IPS DF 6.9 (cell line): ENCODE results near the gene ZNF281.
"Not testable (repeated sequence)": the region's sequence is repeated elsewhere in the genome, so short reads cannot be mapped to it uniquely, and the experiment has no call there.

Source experiments
- DNase-seq: peaks from one replicate; pipeline ENCODE4 v3.0.0-alpha.2; 2013; ENCODE audit warnings: low read depth, low spot score
- H3K27ac ChIP-seq: one replicate; pipeline ENCODE4 v1.5.1; 2013; ENCODE audit warnings: low read length, control low read depth
- H3K27me3 ChIP-seq: 2 replicates; pipeline ENCODE4 v1.6.1; 2013; ENCODE audit warnings: mild to moderate bottlenecking, low read length; ENCODE audit not compliant: control insufficient read depth, insufficient read depth
- H3K36me3 ChIP-seq: 2 replicates; pipeline ENCODE4 v1.6.1; 2013; ENCODE audit warnings: low read length; ENCODE audit not compliant: control insufficient read depth, insufficient read depth
- H3K4me1 ChIP-seq: 2 replicates; pipeline ENCODE4 v1.6.1; 2013; ENCODE audit warnings: low read length; ENCODE audit not compliant: control insufficient read depth, insufficient read depth
- H3K4me3 ChIP-seq: 2 replicates; pipeline ENCODE4 v1.5.1; 2013; ENCODE audit warnings: mild to moderate bottlenecking, low read length
- H3K9me3 ChIP-seq: 2 replicates; pipeline ENCODE4 v1.6.1; 2013; ENCODE audit warnings: low read length, inconsistent platforms; ENCODE audit not compliant: control insufficient read depth, insufficient read depth
- WGBS: extraction: QIAGEN DNeasy Blood & Tissue Kit; methylation state at CpG from one replicate; pipeline ENCODE4 v1.1.7; 2013; ENCODE audit warnings: mixed read lengths, missing lambda C conversion rate; ENCODE audit not compliant: insufficient read length, insufficient coverage; 5-methylcytosine and 5-hydroxymethylcytosine counted together

ZNF281 gene

GRCh38 chr1:200428482-200429205 is 18.8 kb upstream of the ZNF281 start:
- DNase-seq, result no peak
- H3K4me3 ChIP-seq, result no peak overlapping the region
- no peaks in the 10 kb centered on the region for H3K4me1 ChIP-seq
- no CpG with 5 or more reads among the region's 4 CpGs for WGBS
- no peaks in the 10 kb centered on the region for H3K36me3 ChIP-seq
- no peaks in the 10 kb centered on the region for H3K9me3 ChIP-seq
- H3K27me3 ChIP-seq, result no peaks in the 10 kb centered on the region
- H3K27ac ChIP-seq, result no peak overlapping the region

GRCh38 chr1:200427744-200428143 is 17.9 kb upstream of the ZNF281 start:
- no peak for DNase-seq
- H3K4me3 ChIP-seq, result no peak overlapping the region
- H3K36me3 ChIP-seq, result no peaks in the 10 kb centered on the region
- H3K4me1 ChIP-seq, result no peaks in the 10 kb centered on the region
- H3K27me3 ChIP-seq, result no peaks in the 10 kb centered on the region
- H3K27ac ChIP-seq, result no peak overlapping the region
- WGBS, result no CpG with 5 or more reads among the region's 5 CpGs
- H3K9me3 ChIP-seq, result no peaks in the 10 kb centered on the region

GRCh38 chr1:200426196-200426595 is 16.4 kb upstream of the ZNF281 start:
- no peak overlapping the region for H3K27ac ChIP-seq
- DNase-seq, result no peak
- H3K4me3 ChIP-seq, result no peak overlapping the region
- no CpG with 5 or more reads among the region's 2 CpGs for WGBS
- H3K27me3 ChIP-seq, result no peaks in the 10 kb centered on the region
- no peaks in the 10 kb centered on the region for H3K9me3 ChIP-seq
- no peaks in the 10 kb centered on the region for H3K4me1 ChIP-seq
- no peaks in the 10 kb centered on the region for H3K36me3 ChIP-seq

GRCh38 chr1:200423235-200423634 is 13.4 kb upstream of the ZNF281 start:
- no peaks in the 10 kb centered on the region for H3K9me3 ChIP-seq
- no CpG with 5 or more reads among the region's 6 CpGs for WGBS
- no peak for DNase-seq
- no peaks in the 10 kb centered on the region for H3K4me1 ChIP-seq
- H3K36me3 ChIP-seq, result no peaks in the 10 kb centered on the region
- H3K27me3 ChIP-seq, result no peaks in the 10 kb centered on the region
- no peak overlapping the region for H3K4me3 ChIP-seq
- H3K27ac ChIP-seq, result no peak overlapping the region

DNA sequence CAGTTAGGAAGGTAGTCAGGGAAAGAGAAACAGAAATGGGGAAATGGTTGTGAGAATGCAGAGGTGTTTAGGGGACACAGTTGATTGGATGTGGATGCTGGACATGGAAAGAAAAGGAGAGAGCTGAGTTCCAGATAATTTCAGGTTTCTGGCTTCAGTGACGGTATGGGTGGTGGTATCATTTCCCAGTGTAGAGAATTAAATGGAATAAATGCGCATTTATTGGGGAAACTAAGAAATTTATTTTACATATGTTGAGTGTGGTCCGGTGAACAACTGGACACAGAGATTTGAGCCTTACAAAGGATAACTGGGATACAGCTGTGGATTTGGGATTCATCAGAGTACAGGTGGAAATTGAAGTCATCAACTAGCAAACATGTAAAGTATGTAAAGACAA is 12.4 kb upstream of the ZNF281 start:
- H3K4me1 ChIP-seq, result no peaks in the 10 kb centered on the region
- no peaks in the 10 kb centered on the region for H3K9me3 ChIP-seq
- 100% methylated on average over 1 of the region's 3 CpGs for WGBS
- no peak overlapping the region for H3K4me3 ChIP-seq
- no peak for DNase-seq
- H3K36me3 ChIP-seq, result no peaks in the 10 kb centered on the region
- H3K27me3 ChIP-seq, result no peaks in the 10 kb centered on the region
- H3K27ac ChIP-seq, result no peak overlapping the region

- Histone ChIP-seq H3K27ac (no peak overlapping the region), H3K4me1 (no peaks in the 10 kb centered on the region), H3K27me3 (no peaks in the 10 kb centered on the region), H3K36me3 (no peaks in the 10 kb centered on the region; the same call in 1 of the 2 replicates), H3K4me3 (no peak overlapping the region), H3K9me3 (no peaks in the 10 kb centered on the region)
- no peak for DNase-seq
- WGBS, result no CpG with 5 or more reads among the region's 2 CpGs
These were observed 6.2 kb upstream of the ZNF281 start for GRCh38 chr1:200415789-200416593.

GRCh38 chr1:200415227-200415626 is 5.4 kb upstream of the ZNF281 start:
- H3K27ac ChIP-seq, result no peak overlapping the region

DNA sequence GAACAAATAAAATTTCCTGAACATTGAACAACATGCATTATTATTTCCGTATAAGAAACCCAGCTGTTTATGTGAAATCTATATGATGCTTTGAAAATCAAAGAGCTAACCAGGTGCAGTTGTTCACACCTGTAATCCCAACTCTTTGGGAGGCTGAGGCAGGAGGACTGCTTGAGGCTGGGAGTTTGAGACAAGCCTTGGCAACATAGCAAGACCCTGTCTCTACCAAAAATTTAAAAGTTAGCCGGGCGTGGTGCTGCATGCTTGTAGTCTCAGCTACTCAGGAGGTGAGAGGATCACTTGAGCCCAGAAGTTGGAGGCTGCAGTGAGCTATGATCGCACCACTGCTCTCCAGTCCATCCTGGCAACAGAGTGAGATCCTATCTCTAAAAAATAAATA is 4.8 kb upstream of the ZNF281 start:
- DNase-seq, result no peak
- no peaks in the 10 kb centered on the region for H3K27me3 ChIP-seq
- H3K9me3 ChIP-seq, result no peaks in the 10 kb centered on the region
- H3K36me3 ChIP-seq, result no peaks in the 10 kb centered on the region; the same call in 1 of the 2 replicates
- no peak overlapping the region for H3K4me3 ChIP-seq
- no CpG with 5 or more reads among the region's 4 CpGs for WGBS
- no peak overlapping the region for H3K27ac ChIP-seq
- H3K4me1 ChIP-seq, result no peaks in the 10 kb centered on the region

More at GRCh38 chr1:200415227-200415626, 5.4 kb upstream of the ZNF281 start:
- Histone ChIP-seq H3K9me3 (no peaks in the 10 kb centered on the region), H3K4me1 (no peaks in the 10 kb centered on the region), H3K36me3 (no peaks in the 10 kb centered on the region; the same call in 1 of the 2 replicates), H3K4me3 (no peak overlapping the region), H3K27me3 (no peaks in the 10 kb centered on the region)
- DNase-seq, result no peak
- no CpG with 5 or more reads among the region's 1 CpG for WGBS

- no CpG with 5 or more reads among the region's 11 CpGs for WGBS
- not testable (repeated sequence) for H3K27me3 ChIP-seq, H3K9me3 ChIP-seq, H3K4me1 ChIP-seq, H3K27ac ChIP-seq, DNase-seq, H3K4me3 ChIP-seq, H3K36me3 ChIP-seq
These were observed 3.9 kb upstream of the ZNF281 start for GRCh38 chr1:200413766-200414165.

DNA sequence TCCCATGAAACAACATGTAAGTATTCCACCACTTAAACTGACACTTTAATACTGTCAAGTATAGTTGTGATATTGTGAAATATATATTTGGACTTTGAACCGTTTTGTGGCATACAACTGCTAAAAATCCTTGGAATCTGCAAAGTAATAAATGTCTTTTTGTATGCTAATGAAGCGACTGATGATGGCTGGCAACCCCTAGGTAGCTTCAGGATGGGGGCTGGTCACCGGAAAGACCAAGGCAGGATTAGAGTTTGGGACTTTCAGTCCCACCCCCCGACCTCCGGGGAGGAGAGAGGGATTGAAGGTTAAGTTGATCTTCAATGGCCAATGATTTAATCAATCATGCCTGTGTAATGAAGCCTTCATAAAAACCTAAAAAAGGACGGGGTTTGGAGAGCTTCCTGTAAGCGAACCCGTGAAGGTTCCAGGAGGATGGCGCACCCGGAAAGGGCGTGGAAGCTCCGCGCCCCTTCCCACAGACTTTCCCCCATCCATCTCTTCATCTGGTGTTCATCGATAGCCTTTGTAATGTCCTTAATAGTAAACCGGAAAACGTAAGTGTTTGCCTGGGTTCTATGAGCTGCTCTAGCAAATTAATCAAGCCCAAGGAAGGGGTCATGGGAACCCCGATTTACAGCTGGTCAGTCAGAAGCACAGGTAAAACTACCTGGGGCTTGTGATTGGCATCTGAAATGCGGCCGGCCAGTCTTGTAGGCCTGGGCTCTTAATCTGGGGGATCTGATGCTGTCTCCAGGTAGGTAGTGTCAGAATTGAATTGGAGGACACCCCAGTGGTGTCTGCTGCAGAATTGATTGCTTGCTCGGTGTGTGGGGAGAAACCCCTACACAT is 1.8 kb upstream of the ZNF281 start:
- Histone ChIP-seq H3K4me3 (peak overlapping the region; percentile 92), H3K36me3 (peaks cover 14% of the 10 kb centered on the region; the same call in 1 of the 2 replicates), H3K27ac (peak overlapping the region; percentile 3), H3K9me3 (no peaks in the 10 kb centered on the region), H3K27me3 (no peaks in the 10 kb centered on the region), H3K4me1 (0 out of 2 replicates have a peak, but pooled peaks cover 3% of the 10 kb centered on the region)
- WGBS, result no CpG with 5 or more reads among the region's 20 CpGs
- peak; percentile 87 for DNase-seq
